ENCODE results near the gene CENPK.
"Not testable (repeated sequence)": the region's sequence is repeated elsewhere in the genome, so short reads cannot be mapped to it uniquely, and the experiment has no call there.

The CENPK gene

DNA sequence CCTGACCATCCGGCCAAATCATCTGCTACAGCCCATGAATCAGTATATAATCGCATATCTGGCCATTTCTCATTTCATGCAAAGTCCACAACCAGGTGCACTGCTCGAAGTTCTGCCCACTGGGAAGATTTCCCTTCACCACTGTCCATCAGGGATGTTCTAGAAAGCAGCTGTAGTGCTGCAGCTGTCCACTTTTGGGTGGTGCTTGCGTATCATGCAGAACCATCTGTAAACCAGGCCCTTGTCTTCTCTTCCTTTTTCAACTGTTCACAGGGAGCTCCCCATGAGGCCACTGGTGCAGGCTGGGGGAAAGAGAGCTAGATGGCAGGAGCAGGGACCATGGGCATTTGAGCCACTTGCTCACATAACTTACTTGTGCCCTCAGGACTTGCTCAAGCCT is 73.8 kb downstream of the CENPK start:
- no peak for DNase-seq

DNA sequence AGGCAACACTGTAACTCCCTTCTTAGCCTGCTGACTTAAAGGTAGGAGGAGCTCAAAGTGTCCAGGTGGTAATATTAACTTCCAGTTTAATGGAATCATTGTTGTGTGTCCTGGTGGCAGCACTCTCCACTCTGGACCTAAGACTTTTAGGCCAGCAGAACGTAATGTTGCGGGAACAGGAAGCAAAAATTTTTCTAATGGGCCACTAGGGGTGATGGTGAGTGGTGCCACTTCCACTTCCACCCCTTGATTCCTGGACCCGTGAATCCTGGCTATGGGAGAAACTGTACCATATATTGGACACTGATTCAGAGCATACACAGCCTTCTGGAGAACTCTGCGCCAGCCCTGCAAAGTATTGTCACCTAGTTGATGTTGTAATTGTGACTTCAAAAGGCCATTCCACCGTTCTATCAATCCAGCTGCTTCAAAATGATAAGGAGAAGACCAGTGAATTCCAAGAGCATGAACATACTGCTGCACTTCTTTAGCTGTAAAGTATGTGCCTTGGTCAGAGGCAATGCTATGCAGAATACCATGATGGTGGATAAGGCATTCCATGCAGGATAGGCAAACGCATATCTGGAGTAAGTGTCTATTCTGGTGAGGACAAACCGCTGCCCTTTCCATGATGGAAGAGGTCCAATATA is 74.8 kb downstream of the CENPK start:
- DNase-seq, result not testable (repeated sequence)

DNA sequence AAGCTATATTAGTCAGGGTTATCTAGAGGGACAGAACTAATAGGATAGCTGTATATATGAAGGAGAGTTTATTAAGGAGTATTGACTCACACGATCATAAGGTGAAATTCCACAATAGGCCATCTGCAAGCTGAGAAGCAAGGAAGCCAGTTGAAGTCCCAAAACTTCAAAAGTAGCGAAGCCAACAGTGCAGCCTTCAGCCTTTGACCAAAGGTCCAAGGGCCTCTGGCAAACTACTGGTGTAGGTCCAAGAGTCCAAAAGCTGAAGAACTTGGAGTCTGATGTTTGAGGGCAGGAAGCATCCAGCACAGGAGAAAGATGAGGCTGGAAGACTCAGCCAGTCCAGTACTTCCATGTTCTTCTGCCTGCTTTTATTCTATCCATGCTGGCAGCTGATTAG is 76.2 kb downstream of the CENPK start:
- DNase-seq, result not testable (repeated sequence)

DNA sequence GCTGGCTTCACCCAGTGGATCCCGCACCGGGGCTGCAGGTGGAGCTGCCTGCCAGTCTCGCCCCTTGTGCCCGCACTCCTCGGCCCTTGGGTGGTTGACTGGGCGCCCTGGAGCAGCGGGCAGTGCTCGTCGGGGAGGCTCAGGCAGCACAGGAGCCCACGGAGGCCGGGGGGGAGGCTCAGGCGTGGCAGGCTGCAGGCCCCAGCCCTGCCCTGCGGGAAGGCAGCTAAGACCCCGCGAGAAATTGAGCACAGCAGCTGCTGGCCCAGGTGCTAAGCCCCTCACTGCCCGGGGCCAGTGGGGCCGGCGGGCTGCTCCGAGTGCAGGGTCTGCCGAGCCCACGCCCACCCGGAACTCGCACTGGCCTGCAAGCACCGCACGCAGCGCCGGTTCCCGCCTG is 77.6 kb downstream of the CENPK start:
- no peak for DNase-seq

DNA sequence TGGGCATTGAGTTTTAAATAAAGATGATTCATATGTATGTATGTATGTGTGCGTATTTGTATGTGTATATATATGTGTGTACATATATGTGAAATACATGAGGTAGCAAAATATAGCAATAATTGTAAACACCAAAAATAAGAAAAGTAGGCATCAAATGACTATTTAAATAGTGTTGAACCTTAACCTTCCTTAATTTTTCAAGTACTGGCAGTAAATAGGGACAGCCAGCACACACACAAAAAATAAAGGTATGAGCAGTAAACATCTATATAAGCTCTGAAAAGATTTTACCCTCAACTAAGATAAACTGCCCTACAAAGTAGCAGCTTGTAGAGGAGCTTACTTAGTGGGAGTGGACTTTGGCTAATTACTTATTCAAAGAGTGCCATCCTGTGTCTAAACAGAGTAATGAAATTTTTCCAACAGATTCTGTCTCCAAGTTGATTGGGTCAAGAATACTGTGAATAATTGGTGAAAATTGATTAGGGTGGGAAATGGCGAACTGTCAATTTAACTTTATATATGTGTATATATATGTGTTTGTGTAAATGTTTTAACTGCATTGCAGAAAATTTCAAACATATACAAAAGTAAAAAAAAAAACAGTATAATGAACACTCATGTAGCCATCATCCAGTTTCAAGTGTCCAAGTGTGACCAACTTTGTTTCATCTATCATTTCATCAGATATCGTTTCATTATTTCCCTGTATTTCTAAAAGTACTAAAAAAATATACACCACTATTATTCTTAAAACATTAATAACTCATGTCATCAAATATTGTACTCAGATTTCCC is 79.2 kb downstream of the CENPK start:
- peak; percentile 62 for DNase-seq

DNA sequence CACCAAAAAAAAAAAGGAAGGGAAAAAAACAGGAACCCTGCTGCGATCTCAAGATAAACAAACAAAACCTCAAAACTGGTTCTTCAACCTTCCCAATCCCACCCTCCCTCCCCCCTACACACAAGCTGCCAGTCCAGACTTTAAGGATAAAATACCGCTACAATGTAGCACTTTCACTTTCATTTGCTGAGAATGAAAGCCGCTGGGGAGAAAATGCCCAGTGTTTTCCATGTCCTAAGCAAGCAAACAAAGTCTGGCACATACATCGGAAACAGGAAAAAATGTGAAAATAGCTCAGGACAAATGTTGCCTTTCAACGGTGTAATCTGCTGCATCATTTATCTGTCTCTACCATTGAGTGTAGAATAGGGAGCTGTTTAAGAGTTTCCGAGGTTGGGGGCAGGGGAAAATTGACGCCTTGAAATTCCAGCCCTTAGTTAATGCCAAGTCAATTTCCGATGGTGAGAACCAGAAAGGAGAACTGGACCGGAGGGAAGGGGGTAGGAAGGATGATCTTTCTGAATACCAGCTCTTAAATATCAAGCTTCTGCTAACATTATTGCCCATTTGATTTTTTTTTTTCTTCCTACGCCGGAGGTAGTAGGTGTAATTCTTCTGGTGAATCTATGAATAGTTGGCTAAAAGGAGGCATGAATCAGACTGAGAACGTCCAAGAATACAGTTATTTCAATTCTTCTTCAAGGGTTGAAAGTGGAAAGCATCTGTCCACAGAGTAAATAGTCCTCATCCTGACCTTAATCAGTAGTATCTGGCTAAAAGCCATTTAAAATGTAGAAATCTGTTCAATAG is 80.0 kb downstream of the CENPK start:
- peak; percentile 54 for DNase-seq

DNA sequence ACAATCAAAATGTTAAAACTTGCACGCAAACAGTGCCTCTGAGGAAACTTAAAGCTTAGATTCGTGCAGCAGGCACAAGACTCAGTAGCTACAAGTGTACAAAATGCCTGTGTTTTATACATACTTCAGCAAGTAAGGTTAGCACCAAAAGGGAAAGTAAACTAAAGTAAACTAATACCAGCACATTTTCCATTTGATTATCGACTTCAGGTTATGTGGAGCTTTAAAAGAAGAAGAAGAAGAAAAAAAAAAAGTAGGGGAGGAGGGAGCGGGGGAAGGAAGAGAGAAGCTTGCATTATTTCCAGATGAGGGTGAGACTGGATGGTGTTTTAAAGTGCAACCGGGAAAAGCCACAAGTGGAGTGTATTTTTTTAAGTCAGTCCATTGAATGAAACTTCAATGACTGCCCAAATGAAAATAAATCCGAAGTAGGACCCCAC is 80.7 kb downstream of the CENPK start:
- peak; percentile 54 for DNase-seq

DNA sequence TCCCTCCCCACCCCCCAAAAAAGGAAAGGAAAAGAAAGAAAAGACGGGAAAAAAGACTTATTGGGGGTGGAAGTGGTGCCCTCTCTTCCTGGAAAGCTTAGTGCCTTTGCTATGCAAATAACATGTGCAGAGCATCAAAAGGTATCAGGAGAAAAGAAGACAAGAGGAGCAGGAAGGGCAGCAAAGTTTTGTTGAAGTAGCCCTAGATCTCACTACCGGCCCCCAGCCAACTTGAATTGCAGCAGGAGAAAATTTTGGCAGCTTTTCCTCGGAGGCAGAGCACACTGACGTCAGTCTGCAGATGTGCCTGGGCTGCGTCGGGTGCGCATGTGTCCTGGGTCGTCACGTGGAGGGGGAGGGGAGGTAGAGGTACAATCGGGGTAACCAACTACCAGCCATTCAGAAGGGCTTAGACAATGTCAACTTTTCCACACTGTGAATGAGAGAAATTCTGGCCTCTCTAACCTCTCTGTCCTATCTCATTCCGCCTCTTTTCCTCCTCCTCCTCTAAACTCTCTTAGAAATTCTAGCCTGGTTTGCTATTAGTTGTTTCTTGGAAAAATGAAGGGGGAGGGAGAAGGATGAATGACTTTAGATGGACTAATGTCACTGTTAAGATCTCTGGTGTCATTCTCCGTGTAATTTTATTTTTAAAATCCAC is 81.2 kb downstream of the CENPK start, which contains the start of gene ADAMTS6:
ADAMTS6 (minus strand) TSS at position 286 of the 661 bp plus-strand sequence. CDS start 8,247 bp downstream, outside the sequence.
- DNase-seq, result peak; percentile 88

DNA sequence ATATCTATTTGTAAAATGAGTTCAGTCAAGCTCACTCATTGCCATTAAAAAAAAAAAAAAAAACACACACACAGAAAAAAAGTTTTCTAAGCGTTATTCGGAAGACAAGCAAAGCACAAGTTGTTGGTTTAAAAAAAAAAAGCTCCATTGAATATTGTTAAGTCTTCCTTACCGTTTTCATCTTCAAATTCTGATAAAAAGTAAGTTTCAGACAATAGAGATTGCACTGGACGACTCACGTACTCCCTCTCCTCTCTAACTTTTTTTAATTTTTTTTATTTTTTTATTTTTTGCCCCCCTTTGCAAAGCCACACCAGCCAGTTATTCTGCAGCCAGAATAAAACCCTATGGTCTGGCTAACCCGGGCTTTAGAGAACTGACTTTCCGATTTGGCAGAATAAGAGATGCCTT is 81.8 kb downstream of the CENPK start:
- DNase-seq, result no peak

DNA sequence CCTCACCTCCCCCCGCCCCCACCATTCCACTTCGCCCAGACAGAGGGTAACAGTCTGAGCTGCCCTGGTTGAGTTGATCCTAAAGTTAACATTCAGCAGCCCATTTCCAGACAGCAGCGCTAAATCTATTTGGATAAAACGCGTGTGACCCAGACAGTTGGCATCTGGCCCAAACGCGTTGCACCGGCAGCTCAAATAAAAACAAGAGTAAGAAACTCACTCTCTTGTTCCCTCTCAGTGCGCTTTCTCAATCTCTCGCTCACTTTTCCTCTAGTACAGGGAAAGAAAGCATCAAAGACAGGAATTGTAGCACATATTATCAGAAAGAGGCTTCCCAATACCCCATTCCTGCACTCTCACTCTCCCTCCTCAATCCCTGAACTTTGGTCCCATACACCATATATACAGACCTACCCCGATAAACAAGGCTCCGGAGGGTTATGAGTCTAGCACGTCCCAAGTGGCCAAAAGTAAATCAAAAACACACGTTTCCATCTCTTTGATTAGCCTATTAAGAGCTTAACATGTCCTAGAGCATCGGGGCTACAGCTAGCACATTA is 82.6 kb downstream of the CENPK start:
- peak; percentile 5 for DNase-seq

DNA sequence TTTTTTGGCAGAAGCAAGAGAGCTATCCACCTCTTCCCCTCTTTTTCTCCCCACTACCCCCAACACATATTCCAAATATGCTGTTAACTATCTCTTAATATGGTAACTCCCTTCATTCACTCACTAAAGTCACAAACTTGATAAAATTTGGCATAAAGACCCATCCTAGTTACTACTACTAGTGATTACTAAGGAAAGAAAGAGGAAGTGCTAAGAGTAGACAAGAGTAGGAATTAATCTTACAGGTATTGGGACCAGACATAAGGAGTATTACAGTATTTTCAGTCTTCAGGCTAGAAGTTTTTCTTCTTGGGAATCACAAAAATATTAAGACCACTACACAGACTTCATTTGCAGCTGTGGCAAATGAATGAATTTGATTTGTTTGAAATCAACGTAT is 83.4 kb downstream of the CENPK start:
- no peak for DNase-seq

DNA sequence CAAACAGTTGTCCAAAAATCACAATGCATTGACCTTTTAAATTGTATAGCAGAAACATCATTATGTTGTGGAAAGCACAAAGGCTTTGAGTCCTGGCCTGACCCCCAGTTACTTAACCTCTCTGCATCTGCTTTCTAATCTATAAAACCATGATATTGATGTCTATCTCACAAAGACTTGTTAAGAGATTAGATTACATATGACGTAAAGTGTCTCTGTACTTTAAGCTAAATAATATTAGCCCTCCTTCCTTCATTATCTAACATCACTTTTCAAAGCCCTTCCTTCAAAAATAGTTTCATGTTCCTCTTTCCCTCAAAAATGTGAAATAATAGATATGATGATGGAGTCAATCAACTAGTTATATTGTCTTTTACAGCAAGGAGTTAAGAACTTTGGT is 84.6 kb downstream of the CENPK start:
- no peak for DNase-seq

DNA sequence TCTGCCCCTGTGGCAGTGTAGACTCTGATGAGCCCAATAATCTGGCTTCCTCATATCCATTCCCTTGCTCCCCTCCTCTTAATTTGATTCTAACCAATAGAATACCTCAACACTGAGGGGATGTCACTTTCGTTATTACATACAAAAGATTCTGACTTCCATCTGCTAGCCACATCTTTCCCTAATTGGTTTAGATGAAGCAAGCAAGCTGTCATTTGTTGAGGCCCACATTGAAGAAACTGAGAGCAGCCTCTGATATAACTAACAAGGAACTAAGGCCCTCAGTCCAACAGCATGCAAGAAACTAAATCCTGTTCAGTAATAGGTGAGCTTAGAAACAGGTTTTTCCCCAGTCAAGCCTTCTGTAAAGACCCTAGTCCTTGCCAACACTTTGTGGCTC is 87.1 kb downstream of the CENPK start:
- no peak for DNase-seq

DNA sequence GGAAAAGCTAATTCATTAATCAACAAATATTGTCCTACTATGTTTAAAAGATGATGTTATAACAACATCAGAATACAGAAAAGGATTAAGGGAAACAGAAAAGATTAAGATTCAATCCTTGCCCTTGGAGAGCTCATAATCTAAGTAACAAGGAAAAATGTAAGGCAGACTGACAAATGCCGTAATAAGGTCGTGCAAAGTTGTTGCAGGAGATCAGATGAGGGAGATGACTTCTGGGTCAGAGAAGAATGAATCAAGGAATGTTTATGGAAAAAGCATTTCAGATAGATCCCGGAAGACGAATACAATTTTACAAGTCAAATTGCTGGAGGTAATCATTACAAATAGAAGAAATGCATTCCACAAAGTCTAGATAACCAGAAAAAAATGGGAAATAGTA is 87.6 kb downstream of the CENPK start:
- no peak for DNase-seq

DNA sequence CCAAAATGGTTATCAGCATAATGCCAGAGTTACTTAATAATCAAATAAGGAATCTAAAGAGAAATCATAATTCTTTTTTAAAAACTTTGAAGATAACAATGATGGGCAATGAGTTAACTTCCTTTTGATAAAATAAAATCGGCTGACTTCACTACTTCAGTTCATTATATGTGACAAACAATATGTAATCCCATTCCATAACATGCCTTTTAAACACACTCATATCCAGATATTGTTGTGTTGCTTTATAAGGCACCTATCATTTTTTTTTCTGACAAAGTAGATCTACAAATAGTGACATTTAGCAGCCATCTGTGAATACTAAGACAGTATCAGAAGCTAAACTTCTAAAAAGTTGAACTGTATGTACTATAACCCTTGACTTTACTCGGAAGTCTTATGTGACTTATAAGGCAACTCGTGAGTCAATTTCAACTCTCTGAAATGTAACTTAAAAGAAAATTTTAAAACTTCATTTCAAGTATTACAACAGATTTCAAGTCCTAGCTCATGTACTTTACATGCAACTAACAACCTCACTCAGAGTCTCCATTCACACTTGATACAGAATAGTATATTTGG is 88.7 kb downstream of the CENPK start:
- DNase-seq, result no peak

DNA sequence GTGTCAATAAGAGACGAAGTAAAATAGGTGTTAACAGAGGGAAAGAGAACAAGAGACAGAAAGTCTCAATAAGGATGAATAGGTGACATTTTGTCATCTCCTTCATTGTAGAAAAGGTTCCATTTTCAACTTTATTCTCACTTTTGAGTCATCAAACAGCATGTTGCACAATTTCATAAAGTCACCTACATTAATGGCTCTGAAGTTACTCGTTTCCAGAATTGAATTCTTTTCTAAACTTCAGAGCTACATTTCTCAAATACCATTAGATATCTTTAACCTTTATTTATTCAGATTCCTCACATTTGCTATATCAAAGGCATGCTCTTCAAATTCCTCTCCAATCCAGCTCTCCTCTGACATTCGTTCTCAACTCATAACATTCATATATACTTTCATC is 94.3 kb downstream of the CENPK start:
- no peak for DNase-seq
